HepG2 (cell line): ENCODE data around the gene CAPN12. TPM values are rescaled to one million over a fixed set of nuclear protein-coding genes. Genes with fewer than 3 reads are reported as not detected.

Experiments used
- ATF3 ChIP-seq: sonication (generic); formaldehyde crosslinking; IDR thresholded peaks from 2 replicates; pipeline ENCODE4 v1.4.0; 2020; ENCODE audit warnings: missing genetic modification reagents
- ATRX ChIP-seq: sonication (generic); formaldehyde crosslinking; IDR thresholded peaks from 2 replicates; pipeline ENCODE4 v1.4.0; 2020; ENCODE audit warnings: missing genetic modification reagents, borderline replicate concordance
- BORCS8-MEF2B ChIP-seq: sonication (generic); formaldehyde crosslinking; IDR thresholded peaks from 2 replicates; pipeline ENCODE4 v1.8.0; 2022; ENCODE audit warnings: mild to moderate bottlenecking, missing genetic modification reagents
- FOXA3 ChIP-seq: IDR thresholded peaks from 2 replicates; pipeline ENCODE4 v1.6.1; 2016; ENCODE audit warnings: missing genetic modification reagents, missing compliant biosample characterization
- GABPB1 ChIP-seq: IDR thresholded peaks from 2 replicates; pipeline ENCODE4 v1.6.1; 2016; ENCODE audit warnings: mild to moderate bottlenecking, missing genetic modification reagents, moderate library complexity, missing compliant biosample characterization
- GATAD2A ChIP-seq: IDR thresholded peaks from 2 replicates; pipeline ENCODE4 v1.6.1; 2016
- HNF1B ChIP-seq: sonication (generic); formaldehyde crosslinking; IDR thresholded peaks from 2 replicates; pipeline ENCODE4 v1.5.1; 2020; ENCODE audit warnings: mild to moderate bottlenecking, moderate library complexity, missing genetic modification reagents
- IKZF4 ChIP-seq: sonication (generic); formaldehyde crosslinking; IDR thresholded peaks from 2 replicates; pipeline ENCODE4 v1.5.1; 2020; ENCODE audit warnings: borderline replicate concordance, mild to moderate bottlenecking, low read depth, missing genetic modification reagents; ENCODE audit errors: not compliant biosample characterization
- MTA1 ChIP-seq: sonication (generic); formaldehyde crosslinking; IDR thresholded peaks from 2 replicates; pipeline ENCODE4 v1.4.0; 2020; ENCODE audit warnings: missing genetic modification reagents, mild to moderate bottlenecking, borderline replicate concordance
- MXI1 ChIP-seq: IDR thresholded peaks from 3 replicates; pipeline ENCODE4 v1.6.1; 2012; ENCODE audit warnings: low read depth, low read length, inconsistent platforms, borderline replicate concordance
- POLR2A ChIP-seq, 2 experiments: IDR thresholded peaks; 2 replicates each; pipeline ENCODE4 v1.6.1; 2011; ENCODE audit warnings: low read depth in 2 of 2, low read length in 2 of 2, mild to moderate bottlenecking in 1 of 2, moderate library complexity in 1 of 2; ENCODE audit not compliant: insufficient read depth in 1 of 2
- RARA ChIP-seq: IDR thresholded peaks from 2 replicates; pipeline ENCODE4 v1.6.1; 2016; ENCODE audit warnings: missing genetic modification reagents, missing compliant biosample characterization
- REPIN1 ChIP-seq: sonication (generic); formaldehyde crosslinking; IDR thresholded peaks from 2 replicates; pipeline ENCODE4 v1.8.0; 2022; ENCODE audit warnings: missing genetic modification reagents, low read depth, mild to moderate bottlenecking, borderline replicate concordance
- RORA ChIP-seq: sonication (generic); formaldehyde crosslinking; IDR thresholded peaks from 2 replicates; pipeline ENCODE4 v1.5.0; 2020; ENCODE audit warnings: mild to moderate bottlenecking, missing genetic modification reagents, moderate library complexity
- RXRB ChIP-seq: IDR thresholded peaks from 2 replicates; pipeline ENCODE4 v1.6.1; 2016; ENCODE audit warnings: borderline replicate concordance, missing genetic modification reagents, missing compliant biosample characterization
- SOX6 ChIP-seq, 2 experiments: fragments of 450-650 bp in 1 of 2; sonication (generic) in 1 of 2; formaldehyde crosslinking in 1 of 2; IDR thresholded peaks; 2 replicates each; pipeline versions ENCODE4 v1.4.0 to v1.6.1; 2017 to 2020; ENCODE audit warnings: antibody characterized with exemption in 1 of 2, mild to moderate bottlenecking in 1 of 2, missing genetic modification reagents in 1 of 2
- ZNF331 ChIP-seq: sonication (generic); formaldehyde crosslinking; IDR thresholded peaks from 2 replicates; pipeline ENCODE4 v1.4.0; 2020; ENCODE audit warnings: missing genetic modification reagents
- ZNF343 ChIP-seq: sonication (generic); formaldehyde crosslinking; IDR thresholded peaks from 2 replicates; pipeline ENCODE4 v1.4.0; 2020; ENCODE audit warnings: mild to moderate bottlenecking, missing genetic modification reagents
- ZNF503 ChIP-seq: sonication (generic); formaldehyde crosslinking; IDR thresholded peaks from 2 replicates; pipeline ENCODE4 v1.4.0; 2020; ENCODE audit warnings: missing genetic modification reagents
- ZNF580 ChIP-seq: IDR thresholded peaks from 2 replicates; pipeline ENCODE4 v1.6.1; 2016; ENCODE audit warnings: low read depth, borderline replicate concordance
- ZNF883 ChIP-seq: sonication (generic); formaldehyde crosslinking; IDR thresholded peaks from 2 replicates; pipeline ENCODE4 v1.5.1; 2020; ENCODE audit warnings: mild to moderate bottlenecking, missing genetic modification reagents; ENCODE audit errors: not compliant biosample characterization
- polyA plus RNA-seq, 8 experiments: library from polyadenylated mRNA; depleted of rRNA in 3 of 8; stranded (reverse) in 7 of 8; unstranded in 1 of 8; fragments of >200 nt; fragmentation: Illumina TruSeq in 4 of 8; extraction: Trizol in 4 of 8; gene quantifications; 2 replicates each; pipeline versions ENCODE4 v1.2.1 to v1.2.3, GENCODE V29; 2011 to 2016; ENCODE audit warnings: low read depth in 4 of 8, missing spikeins in 1 of 8, mixed read lengths in 1 of 8; ENCODE audit not compliant: insufficient read depth in 1 of 8
- total RNA-seq, 5 experiments: library from RNA; depleted of rRNA; stranded (reverse); fragments of >200 nt; fragmentation: Illumina TruSeq; extraction: Trizol; gene quantifications; 2 replicates each; pipeline ENCODE4 v1.2.3, GENCODE V29; 2016; ENCODE audit warnings: low read depth in 1 of 5

CAPN12 gene
- total and polyA plus RNA-seq, 2 of the 13 experiments (the other 11 are each of a cell fraction or from before 2014, with no cell fraction given) = 1.6 to 13.6 TPM

GRCh38 chr19:38729653-38730469 is 14.4 kb downstream of the CAPN12 start (continued):
- TF ChIP-seq ATF3 (no peak), RARA (CRISPR knock-in tag) (no peak), ZNF331 (CRISPR knock-in tag) (0 out of 2 replicates have a peak, but pooled peaks have one; percentile 17), ATRX (CRISPR knock-in tag) (no peak), ZNF343 (CRISPR knock-in tag) (no peak), POLR2A (IDR thresholded peaks at IDR 0.05; ENCODE audit: insufficient read depth in 1 of 2, low read depth in 2 of 2, low read length in 2 of 2) (0 out of 4 replicates have a peak, but pooled peaks of 1 of the 2 experiments have one; percentile 26), ZNF503 (CRISPR knock-in tag) (no peak), MTA1 (0 out of 2 replicates have a peak, but pooled peaks have one; percentile 22), BORCS8-MEF2B (0 out of 2 replicates have a peak, but pooled peaks have one; percentile 20), REPIN1 (CRISPR knock-in tag) (0 out of 2 replicates have a peak, but pooled peaks have one; percentile 40), IKZF4 (CRISPR knock-in tag) (no peak), MXI1 (no peak), RORA (no peak), HNF1B (CRISPR knock-in tag) (no peak), ZNF580 (peak; percentile 33; the same call in 1 of the 2 replicates), GABPB1 (CRISPR knock-in tag) (no peak), FOXA3 (CRISPR knock-in tag) (0 out of 2 replicates have a peak, but pooled peaks have one; percentile 28), GATAD2A (CRISPR knock-in tag) (peak; percentile 49; the same call in 1 of the 2 replicates), SOX6 (IDR thresholded peaks at IDR 0.05) (no peak), SOX6 (CRISPR knock-in tag; IDR thresholded peaks at IDR 0.05) (peak; percentile 31; the same call in 1 of the 2 replicates), RXRB (CRISPR knock-in tag) (peak; percentile 28; the same call in 1 of the 2 replicates), ZNF883 (CRISPR knock-in tag) (no peak)
